Measurements from ENCODE around the gene ZNF296. TPM values are rescaled to one million over a fixed set of nuclear protein-coding genes. Genes with fewer than 3 reads are reported as not detected.

The ZNF296 gene
- total and polyA plus RNA-seq, 2 of the 13 experiments (the other 11 are each of a cell fraction or from before 2014, with no cell fraction given), result 0.26 to 0.62 TPM

DNA sequence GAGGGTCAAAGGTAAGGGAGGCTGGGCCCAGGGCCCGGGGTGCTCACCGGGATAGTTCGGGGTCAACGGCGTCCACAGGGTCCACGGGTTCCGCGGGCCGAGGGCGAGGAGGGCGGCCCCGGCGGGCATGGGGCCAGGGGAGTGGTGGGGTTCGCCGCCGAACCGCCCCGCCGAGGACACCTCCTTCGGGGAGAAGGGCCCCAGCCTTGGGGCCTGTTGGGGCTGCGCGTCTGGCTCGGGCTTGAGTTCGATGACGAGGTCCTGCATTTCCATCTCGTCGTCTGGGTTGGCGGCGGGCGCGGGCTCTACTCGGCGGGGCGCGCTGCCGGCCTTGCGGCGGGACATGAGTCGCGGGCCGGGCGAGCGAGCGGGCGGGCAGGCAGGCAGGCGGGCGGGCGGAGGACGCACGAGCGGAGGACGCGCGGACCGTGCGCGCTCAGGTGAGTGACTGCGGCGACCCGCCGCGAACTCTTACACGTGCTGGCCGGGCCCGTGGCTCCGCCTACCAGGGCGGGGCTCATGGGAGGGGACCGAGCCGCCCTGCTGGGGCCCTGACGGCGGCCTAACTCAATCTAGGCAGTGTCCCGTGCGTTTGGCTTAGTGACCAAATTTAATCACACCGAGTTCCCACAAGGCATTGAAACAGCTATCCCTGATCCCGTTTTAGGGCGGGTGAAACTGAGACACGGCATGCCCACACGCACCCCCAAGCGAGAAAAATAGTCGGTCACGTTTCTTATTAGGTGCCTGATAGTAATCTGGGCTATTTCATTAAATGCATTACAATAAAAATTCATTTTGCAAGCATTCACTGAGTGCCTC lies at the start of gene ZNF296 (continued):
- TF ChIP-seq NFAT5 (CRISPR knock-in tag; IDR thresholded peaks at IDR 0.05) (peak; percentile 50; the same call in 1 of the 2 replicates), ZNF574 (CRISPR knock-in tag; IDR thresholded peaks at IDR 0.05) (peak; percentile 83), AKAP8 (CRISPR knock-in tag; IDR thresholded peaks at IDR 0.05) (0 out of 2 replicates have a peak, but pooled peaks have one; percentile 57), RXRB (CRISPR knock-in tag; IDR thresholded peaks at IDR 0.05; ENCODE audit: borderline replicate concordance) (peak; percentile 43), TMF1 (CRISPR knock-in tag; IDR thresholded peaks at IDR 0.05; ENCODE audit: low read depth) (0 out of 2 replicates have a peak, but pooled peaks have one; percentile 60), ZNF768 (CRISPR knock-in tag; IDR thresholded peaks at IDR 0.05) (peak; percentile 6; the same call in 1 of the 2 replicates), ATF7-NPFF (CRISPR knock-in tag; IDR thresholded peaks at IDR 0.05; ENCODE audit: low read depth) (peak; percentile 56; the same call in 1 of the 2 replicates), RBM22 (optimal IDR thresholded peaks at IDR 0.05; ENCODE audit: low read length) (no peak), HDAC1 (CRISPR knock-in tag; IDR thresholded peaks at IDR 0.05) (peak; percentile 65), ZSCAN31 (CRISPR knock-in tag; IDR thresholded peaks at IDR 0.05; ENCODE audit: low read depth) (peak; percentile 76; the same call in 1 of the 2 replicates), SNAI1 (CRISPR knock-in tag; IDR thresholded peaks at IDR 0.05; ENCODE audit: borderline replicate concordance) (no peak), ZNF329 (CRISPR knock-in tag; IDR thresholded peaks at IDR 0.05; ENCODE audit: low read depth) (peak; percentile 91), SP4 (CRISPR knock-in tag; IDR thresholded peaks at IDR 0.05) (peak; percentile 89), ZSCAN25 (CRISPR knock-in tag; IDR thresholded peaks at IDR 0.05) (peak; percentile 8; the same call in 1 of the 2 replicates), ZKSCAN8 (CRISPR knock-in tag; IDR thresholded peaks at IDR 0.05; ENCODE audit: borderline replicate concordance) (no peak), ZNF776 (CRISPR knock-in tag; IDR thresholded peaks at IDR 0.05) (peak; percentile 62; the same call in 1 of the 2 replicates), ASH2L (IDR thresholded peaks at IDR 0.05; ENCODE audit: insufficient read length, low read depth, low read length) (peak; percentile 61), MXD3 (CRISPR knock-in tag; IDR thresholded peaks at IDR 0.05) (peak; percentile 69)
- TF ChIP-seq, protein P1, sequence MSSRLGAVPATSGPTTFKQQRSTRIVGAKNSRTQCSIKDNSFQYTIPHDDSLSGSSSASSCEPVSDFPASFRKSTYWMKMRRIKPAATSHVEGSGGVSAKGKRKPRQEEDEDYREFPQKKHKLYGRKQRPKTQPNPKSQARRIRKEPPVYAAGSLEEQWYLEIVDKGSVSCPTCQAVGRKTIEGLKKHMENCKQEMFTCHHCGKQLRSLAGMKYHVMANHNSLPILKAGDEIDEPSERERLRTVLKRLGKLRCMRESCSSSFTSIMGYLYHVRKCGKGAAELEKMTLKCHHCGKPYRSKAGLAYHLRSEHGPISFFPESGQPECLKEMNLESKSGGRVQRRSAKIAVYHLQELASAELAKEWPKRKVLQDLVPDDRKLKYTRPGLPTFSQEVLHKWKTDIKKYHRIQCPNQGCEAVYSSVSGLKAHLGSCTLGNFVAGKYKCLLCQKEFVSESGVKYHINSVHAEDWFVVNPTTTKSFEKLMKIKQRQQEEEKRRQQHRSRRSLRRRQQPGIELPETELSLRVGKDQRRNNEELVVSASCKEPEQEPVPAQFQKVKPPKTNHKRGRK (CRISPR knock-in tag; IDR thresholded peaks at IDR 0.05), result no peak
